Ishikawa (cell line): Measurements from ENCODE around the gene EMSY.

ENCODE experiments used
- CEBPB ChIP-seq: IDR thresholded peaks from 2 replicates; pipeline ENCODE4 v1.6.1; 2012
- EGR1 ChIP-seq: IDR thresholded peaks from 2 replicates; pipeline ENCODE4 v1.6.1; 2012
- EP300 ChIP-seq: IDR thresholded peaks from 2 replicates; pipeline ENCODE4 v1.6.1; 2012; ENCODE audit warnings: borderline replicate concordance
- FOXM1 ChIP-seq: IDR thresholded peaks from 2 replicates; pipeline ENCODE4 v1.6.1; 2012; ENCODE audit warnings: low read depth, borderline replicate concordance
- MAX ChIP-seq: IDR thresholded peaks from 2 replicates; pipeline ENCODE4 v1.6.1; 2012
- NFIC ChIP-seq: IDR thresholded peaks from 2 replicates; pipeline ENCODE4 v1.6.1; 2012
- RAD21 ChIP-seq: IDR thresholded peaks from 2 replicates; pipeline ENCODE4 v1.6.1; 2012; ENCODE audit warnings: low read depth
- REST ChIP-seq: IDR thresholded peaks from 2 replicates; pipeline ENCODE4 v1.6.1; 2012; ENCODE audit warnings: low read depth, mild to moderate bottlenecking
- TAF1 ChIP-seq: IDR thresholded peaks from 2 replicates; pipeline ENCODE4 v1.6.1; 2012; ENCODE audit warnings: low read depth, mild to moderate bottlenecking
- TCF12 ChIP-seq: IDR thresholded peaks from 2 replicates; pipeline ENCODE4 v1.6.1; 2012; ENCODE audit warnings: low read depth
- TEAD4 ChIP-seq: IDR thresholded peaks from 2 replicates; pipeline ENCODE4 v1.6.1; 2012
- USF1 ChIP-seq: IDR thresholded peaks from 2 replicates; pipeline ENCODE4 v1.6.1; 2012
- YY1 ChIP-seq: IDR thresholded peaks from 2 replicates; pipeline ENCODE4 v1.6.1; 2012; ENCODE audit warnings: low read depth
- ZBTB7A ChIP-seq: IDR thresholded peaks from 2 replicates; pipeline ENCODE4 v1.6.1; 2012; ENCODE audit warnings: low read depth

- TF ChIP-seq EGR1 (no peak), EP300 (no peak), ZBTB7A (no peak), TCF12 (no peak), TAF1 (no peak), RAD21 (no peak), FOXM1 (no peak), CEBPB (no peak), REST (no peak), YY1 (no peak), MAX (no peak), NFIC (no peak), TEAD4 (no peak), USF1 (no peak)
Measured at GRCh38 chr11:76552987-76553386, 108.2 kb downstream of the EMSY start.
